COLO668 (cell line): ENCODE measurements around the gene STAC3.
"Not testable (repeated sequence)": the region's sequence is repeated elsewhere in the genome, so short reads cannot be mapped to it uniquely, and the experiment has no call there.

Experiments
- DNase-seq: peaks from one replicate; lab custom pipeline; 2025; ENCODE audit not compliant: unreplicated experiment; lab: John Stamatoyannopoulos, UW

The STAC3 gene

GRCh38 chr12:57250956-57251355 lies at the start of gene STAC3:
STAC3 (minus strand) TSS chr12:57251187; CDS start chr12:57249636, 1,551 bp downstream.
- DNase-seq: no peak

- no peak for DNase-seq
These were observed 48.6 kb upstream of the STAC3 start for GRCh38 chr12:57299514-57300016.

- DNase-seq: no peak
These were observed 45.3 kb upstream of the STAC3 start for GRCh38 chr12:57296291-57296690.

GRCh38 chr12:57282073-57282472 lies 31.1 kb upstream of the STAC3 start:
- DNase-seq: not testable (repeated sequence)

- peak; percentile 24 for DNase-seq
These were observed 29.4 kb upstream of the STAC3 start for GRCh38 chr12:57280211-57281062.

GRCh38 chr12:57278465-57279381 lies 27.7 kb upstream of the STAC3 start:
- no peak for DNase-seq

- no peak for DNase-seq
These were observed 26.1 kb upstream of the STAC3 start for GRCh38 chr12:57276935-57277563.

GRCh38 chr12:57276233-57276632 lies 25.2 kb upstream of the STAC3 start:
- not testable (repeated sequence) for DNase-seq

- no peak for DNase-seq
These were observed 22.5 kb upstream of the STAC3 start for GRCh38 chr12:57273516-57273915.

GRCh38 chr12:57272337-57273151 lies 21.6 kb upstream of the STAC3 start:
- no peak for DNase-seq

- DNase-seq: no peak
These were observed 20.0 kb upstream of the STAC3 start for GRCh38 chr12:57270966-57271470.

- DNase-seq: no peak
These were observed 17.3 kb upstream of the STAC3 start for GRCh38 chr12:57268264-57268663.

- DNase-seq: no peak
These were observed 15.7 kb upstream of the STAC3 start for GRCh38 chr12:57266681-57267080.

GRCh38 chr12:57263096-57263495 lies 12.1 kb upstream of the STAC3 start:
- DNase-seq: no peak

- no peak for DNase-seq
These were observed 11.3 kb upstream of the STAC3 start for GRCh38 chr12:57262126-57262822.

- DNase-seq: peak; percentile 17
These were observed 10.5 kb upstream of the STAC3 start for GRCh38 chr12:57261428-57261865.

GRCh38 chr12:57260366-57260765 lies 9.4 kb upstream of the STAC3 start:
- DNase-seq: no peak

GRCh38 chr12:57258977-57259970 lies 8.3 kb upstream of the STAC3 start:
- no peak for DNase-seq
